NB4 (cell line): Measurements from ENCODE around the gene NOLC1.
"Not testable (repeated sequence)": the region's sequence is repeated elsewhere in the genome, so short reads cannot be mapped to it uniquely, and the experiment has no call there.

Experiments
- DNase-seq: peaks from one replicate; pipeline ENCODE4 v3.0.0; 2010; ENCODE audit warnings: low read depth
- H3K4me3 ChIP-seq: one replicate; pipeline ENCODE4 v1.5.1; 2011; ENCODE audit warnings: mild to moderate bottlenecking, low read depth, low read length, moderate library complexity
- CTCF ChIP-seq: IDR thresholded peaks from one replicate; pipeline ENCODE4 v1.5.1; 2012; ENCODE audit warnings: low read depth, low read length
- MAX ChIP-seq: IDR thresholded peaks from 2 replicates; pipeline ENCODE4 v1.6.1; 2011; ENCODE audit warnings: low read depth, low read length
- MYC ChIP-seq: IDR thresholded peaks from 2 replicates; pipeline ENCODE4 v1.6.1; 2011; ENCODE audit warnings: low read depth, low read length
- POLR2A ChIP-seq: IDR thresholded peaks from 2 replicates; pipeline ENCODE4 v1.6.1; 2011; ENCODE audit warnings: mild to moderate bottlenecking; ENCODE audit not compliant: insufficient read length; ENCODE audit errors: extremely low read depth

Gene NOLC1

DNA sequence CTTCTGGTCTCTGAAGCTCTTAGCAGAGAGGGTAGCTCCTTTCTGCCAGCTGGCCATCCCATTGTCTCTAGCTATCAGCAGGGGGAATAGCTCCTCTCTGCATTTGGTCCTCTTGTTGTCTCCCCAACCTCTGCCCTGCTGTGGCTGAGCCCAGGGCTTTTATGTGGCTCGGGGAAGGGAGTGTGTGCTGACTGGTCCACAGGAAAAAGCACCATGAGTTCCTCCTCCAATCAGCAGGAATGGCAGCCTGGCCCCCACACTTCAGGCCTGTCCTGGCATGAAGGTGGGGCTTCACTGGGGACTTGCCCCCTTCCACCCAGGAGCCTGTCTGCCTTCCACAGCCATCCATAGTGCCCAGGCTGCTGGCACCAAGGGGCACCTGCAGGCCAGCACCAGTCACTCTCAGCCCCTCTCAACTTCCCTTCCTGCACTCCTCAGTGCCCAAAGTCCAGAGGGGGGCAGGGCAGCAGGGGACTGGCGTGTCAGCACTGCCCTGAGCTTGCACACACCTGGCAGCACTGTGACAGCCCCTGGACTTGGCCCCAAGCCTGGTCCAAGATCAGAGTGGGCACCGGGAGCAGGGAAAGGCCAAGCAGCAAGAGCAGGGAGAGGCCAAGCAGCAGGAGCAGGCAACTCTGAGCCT, 36.2 kb downstream of the NOLC1 start:
- no peak overlapping the region for H3K4me3 ChIP-seq
- TF ChIP-seq POLR2A: no peak
- TF ChIP-seq MYC: no peak
- TF ChIP-seq CTCF: no peak
- TF ChIP-seq MAX: no peak

DNA sequence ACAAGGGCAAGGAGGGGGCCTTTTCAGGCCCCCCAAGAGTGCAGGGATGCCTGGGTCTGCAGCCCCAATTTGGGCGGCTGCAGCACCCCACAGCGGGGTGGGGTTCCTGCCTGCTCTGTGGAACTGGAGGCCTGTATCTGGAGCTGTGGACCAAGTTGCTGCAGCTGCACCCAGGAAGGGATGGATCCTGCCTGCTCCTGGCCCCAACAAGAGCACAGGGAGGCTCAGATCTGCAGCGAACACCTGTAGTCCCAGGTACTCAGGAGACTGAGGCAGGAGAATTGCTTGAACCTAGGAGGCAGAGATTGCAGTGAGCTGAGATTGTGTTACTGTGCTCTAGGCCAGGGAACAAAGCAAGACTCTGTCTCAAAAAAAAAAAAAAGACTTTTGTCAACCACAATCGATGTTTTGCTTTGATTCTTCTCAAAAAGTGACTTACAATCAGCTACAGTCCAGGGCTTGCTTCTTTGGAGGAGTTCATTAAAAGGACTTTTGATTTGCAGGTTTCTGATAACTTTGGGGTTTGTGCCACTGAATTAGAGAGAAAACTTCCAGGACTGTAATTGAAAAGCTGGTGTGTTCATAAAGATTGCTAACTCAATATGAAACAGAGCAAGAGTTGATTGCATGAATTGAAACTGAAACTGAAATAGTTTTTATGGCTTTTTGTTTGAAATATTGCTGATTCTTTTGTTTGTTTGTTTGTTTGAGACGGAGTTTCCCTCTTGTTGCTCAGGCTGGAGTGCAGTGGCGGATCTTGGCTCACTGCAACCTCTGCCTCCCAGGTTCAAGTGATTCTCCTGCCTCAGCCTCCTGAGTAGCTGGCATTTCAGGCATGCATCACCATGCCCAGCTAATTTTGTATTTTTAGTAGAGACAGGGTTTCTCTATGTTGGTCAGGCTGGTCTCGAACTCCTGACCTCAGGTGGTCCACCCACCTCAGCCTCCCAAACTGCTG, 37.0 kb downstream of the NOLC1 start:
- not testable (repeated sequence) for DNase-seq, H3K4me3 ChIP-seq

More for the DNA sequence above, 36.2 kb downstream of the NOLC1 start:
- DNase-seq: no peak

- TF ChIP-seq CTCF: no peak
- TF ChIP-seq MYC: no peak
- no peak for TF ChIP-seq POLR2A
- TF ChIP-seq MAX: no peak
Observed at GRCh38 chr10:102191956-102192355, 39.8 kb downstream of the NOLC1 start.

DNA sequence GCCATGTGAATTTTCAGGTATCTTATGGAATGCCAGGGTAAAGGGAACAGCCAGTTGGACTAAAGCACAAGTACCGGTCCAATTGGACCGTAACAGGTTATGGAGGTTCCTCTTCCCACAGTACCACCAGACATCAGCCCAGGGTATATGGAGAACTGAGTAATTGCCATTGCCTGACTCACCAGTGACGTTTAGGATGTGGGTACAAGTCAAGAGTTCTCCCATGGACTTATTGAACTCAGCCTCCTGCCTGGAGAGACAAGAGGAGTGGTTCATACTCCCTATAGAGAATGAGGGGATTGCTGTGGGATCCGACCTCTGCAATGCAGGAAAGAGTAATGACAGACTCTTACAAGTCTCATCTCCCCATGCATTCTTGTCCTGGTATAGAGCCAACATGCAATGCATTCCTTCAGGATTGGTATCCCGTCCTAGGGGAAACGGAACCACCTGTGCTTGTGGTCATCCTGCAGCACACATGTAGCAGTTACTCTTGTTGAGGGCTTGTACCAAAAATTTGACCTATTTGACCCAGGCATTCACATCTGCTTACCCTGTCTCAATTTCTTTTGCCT, 43.2 kb downstream of the NOLC1 start:
- no peak overlapping the region for H3K4me3 ChIP-seq
- no peak for TF ChIP-seq MAX
- no peak for TF ChIP-seq CTCF
- TF ChIP-seq MYC: no peak
- no peak for TF ChIP-seq POLR2A
- DNase-seq: peak; percentile 18

More at GRCh38 chr10:102191956-102192355, 39.8 kb downstream of the NOLC1 start:
- no peak for DNase-seq
- H3K4me3 ChIP-seq: no peak overlapping the region

DNA sequence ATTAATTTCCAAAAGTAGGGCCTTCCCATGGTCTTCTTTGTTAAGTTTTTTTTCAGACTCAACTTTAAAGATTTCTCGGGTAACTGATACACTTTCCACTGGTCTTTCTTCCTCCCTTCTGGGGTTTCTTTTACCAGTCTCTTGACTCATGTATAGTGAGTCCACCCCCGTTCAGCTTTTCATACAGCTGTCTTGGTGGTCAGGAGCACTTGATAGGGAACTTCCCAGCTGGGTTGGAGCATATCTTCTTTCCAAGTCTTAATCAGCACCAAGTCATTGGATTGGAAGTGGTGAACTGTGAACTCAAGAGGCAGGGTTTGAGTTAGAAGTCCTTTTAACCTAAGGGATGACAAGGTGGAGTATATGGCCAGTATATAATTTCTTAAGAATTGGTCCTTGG, 44.7 kb downstream of the NOLC1 start:
- no peak for DNase-seq
- no peak for TF ChIP-seq CTCF
- no peak for TF ChIP-seq POLR2A
- H3K4me3 ChIP-seq: no peak overlapping the region

- TF ChIP-seq POLR2A (no peak), CTCF (no peak), MYC (no peak), MAX (no peak)
- no peak for DNase-seq
- no peak overlapping the region for H3K4me3 ChIP-seq
Observed at GRCh38 chr10:102198027-102198426, 45.8 kb downstream of the NOLC1 start.
